H1 (cell line): ENCODE measurements around the gene GGA1. TPM values are rescaled to one million over a fixed set of nuclear protein-coding genes. Genes with fewer than 3 reads are reported as not detected.

Source experiments
- CTCF ChIA-PET: fragments of 300-600 bp; sonication (Branson Sonifier 250); formaldehyde crosslinking; loops from one replicate; lab custom pipeline; 2021; ENCODE audit not compliant: partially characterized antibody; lab: Charles Lee
- POLR2A ChIA-PET: fragments of 300-600 bp; sonication (Branson Sonifier 250); formaldehyde crosslinking; loops from one replicate; lab custom pipeline; 2021; ENCODE audit warnings: inconsistent platforms; ENCODE audit not compliant: partially characterized antibody; lab: Charles Lee
- DNase-seq, 2 experiments: peaks; one replicate each; pipeline versions ENCODE4 v3.0.0 to v3.0.0-alpha.2; 2010 to 2022; ENCODE audit warnings: low spot score in 2 of 2, low read depth in 1 of 2, mixed read lengths in 1 of 2
- FAIRE-seq: peaks from 2 replicates; lab custom pipeline; 2011; peaks lifted over from hg19 to GRCh38; lab: Jason Lieb, UNC
- H2AFZ ChIP-seq: 2 replicates; pipeline ENCODE4 v1.8.1; 2012; ENCODE audit warnings: low read length, inconsistent platforms
- H2AK5ac ChIP-seq: 2 replicates; pipeline ENCODE4 v1.6.1; 2013; ENCODE audit warnings: low read depth, low read length
- H2BK120ac ChIP-seq: replicated peaks from 2 replicates; pipeline ENCODE3; 2013; ENCODE audit warnings: low read depth, low read length, inconsistent platforms
- H2BK12ac ChIP-seq: 2 replicates; pipeline ENCODE4 v1.6.1; 2013; ENCODE audit warnings: low read depth, low read length
- H2BK15ac ChIP-seq: 2 replicates; pipeline ENCODE4 v1.6.1; 2013; ENCODE audit warnings: low read length
- H2BK20ac ChIP-seq: 2 replicates; pipeline ENCODE4 v1.6.1; 2013; ENCODE audit warnings: low read length
- H2BK5ac ChIP-seq: 2 replicates; pipeline ENCODE4 v1.6.1; 2013; ENCODE audit warnings: low read depth, low read length
- H3K14ac ChIP-seq: 2 replicates; pipeline ENCODE4 v1.6.1; 2013; ENCODE audit warnings: inconsistent platforms; ENCODE audit not compliant: insufficient read length
- H3K18ac ChIP-seq: 2 replicates; pipeline ENCODE4 v1.6.1; 2013; ENCODE audit warnings: low read length; ENCODE audit errors: extremely low read depth
- H3K23ac ChIP-seq: 2 replicates; pipeline ENCODE4 v1.6.1; 2013; ENCODE audit warnings: inconsistent platforms; ENCODE audit not compliant: insufficient read length
- H3K23me2 ChIP-seq: 2 replicates; pipeline ENCODE4 v1.6.1; 2013; ENCODE audit warnings: low read depth, low read length
- H3K27ac ChIP-seq: 2 replicates; pipeline ENCODE4 v1.6.1; 2011; ENCODE audit warnings: low read depth, low read length, inconsistent platforms
- H3K27me3 ChIP-seq, 4 experiments: replicated peaks in 1 of 4; 1 replicate in 1 of 4; 2 replicates in 3 of 4; pipeline versions ENCODE4 v1.6.1 to v1.8.1; 2011 to 2013; ENCODE audit warnings: low read length in 3 of 4, mild to moderate bottlenecking in 3 of 4, inconsistent platforms in 2 of 4, mixed read lengths in 2 of 4, moderate library complexity in 1 of 4; ENCODE audit not compliant: control insufficient read depth in 3 of 4, insufficient read depth in 3 of 4; ENCODE audit errors: extremely low read depth in 1 of 4
- H3K36me3 ChIP-seq, 4 experiments: 2 replicates each; pipeline versions ENCODE4 v1.6.1 to v1.8.1; 2011 to 2013; ENCODE audit warnings: mild to moderate bottlenecking in 4 of 4, low read length in 3 of 4, moderate library complexity in 2 of 4, control low read depth in 1 of 4, inconsistent platforms in 1 of 4; ENCODE audit not compliant: insufficient read depth in 4 of 4, control insufficient read depth in 2 of 4
- H3K4ac ChIP-seq: replicated peaks from 2 replicates; pipeline ENCODE3; 2013; ENCODE audit warnings: low read length, low read depth, mixed read lengths, inconsistent platforms; ENCODE audit not compliant: insufficient read length
- H3K4me1 ChIP-seq, 4 experiments: replicated peaks in 1 of 4; 1 replicate in 1 of 4; 2 replicates in 3 of 4; pipeline versions ENCODE4 v1.6.1 to v1.8.1; 2011 to 2013; ENCODE audit warnings: low read length in 3 of 4, inconsistent platforms in 2 of 4, mixed read lengths in 1 of 4; ENCODE audit not compliant: insufficient read depth in 4 of 4, control insufficient read depth in 3 of 4
- H3K4me2 ChIP-seq, 2 experiments: 2 replicates each; pipeline versions ENCODE4 v1.6.1 to v1.8.1; 2011 to 2013; ENCODE audit warnings: low read depth in 2 of 2, low read length in 2 of 2, control low read depth in 1 of 2, inconsistent platforms in 1 of 2, mild to moderate bottlenecking in 1 of 2; ENCODE audit not compliant: insufficient read depth in 1 of 2
- H3K4me3 ChIP-seq, 4 experiments: fragments of 200-600, 300-600 bp in 1 of 4; sonication (generic), shearing (Covaris generic), sonication (Bioruptor Twin) in 1 of 4; 2 replicates each; pipeline versions ENCODE4 v1.5.1 to v1.8.1; 2011 to 2016; ENCODE audit warnings: low read length in 4 of 4, low read depth in 3 of 4, control low read depth in 2 of 4, inconsistent platforms in 2 of 4, mild to moderate bottlenecking in 2 of 4, mixed read lengths in 1 of 4, moderate library complexity in 1 of 4; ENCODE audit not compliant: insufficient read depth in 2 of 4; ENCODE audit errors: extremely low read depth in 1 of 4
- H3K56ac ChIP-seq: replicated peaks from 2 replicates; pipeline ENCODE3; 2013; ENCODE audit warnings: low read depth, mild to moderate bottlenecking, mixed read lengths, low read length, inconsistent platforms; ENCODE audit not compliant: insufficient read length
- H3K79me1 ChIP-seq: 2 replicates; pipeline ENCODE4 v1.6.1; 2013; ENCODE audit warnings: low read depth, low read length, control low read depth
- H3K79me2 ChIP-seq, 2 experiments: 2 replicates each; pipeline versions ENCODE4 v1.6.1 to v1.8.1; 2012 to 2013; ENCODE audit warnings: low read length in 2 of 2, mild to moderate bottlenecking in 2 of 2, inconsistent platforms in 1 of 2; ENCODE audit not compliant: insufficient read depth in 2 of 2, control insufficient read depth in 1 of 2
- H3K9ac ChIP-seq, 4 experiments: replicated peaks in 1 of 4; 1 replicate in 1 of 4; 2 replicates in 3 of 4; pipeline versions ENCODE4 v1.6.1 to v1.8.1; 2011 to 2013; ENCODE audit warnings: low read depth in 3 of 4, low read length in 3 of 4, control low read depth in 2 of 4, mild to moderate bottlenecking in 2 of 4, moderate library complexity in 2 of 4, inconsistent platforms in 1 of 4; ENCODE audit errors: extremely low read depth in 1 of 4
- H3K9me3 ChIP-seq, 2 experiments: 2 replicates each; pipeline versions ENCODE4 v1.6.1 to v1.8.1; 2012 to 2013; ENCODE audit warnings: mild to moderate bottlenecking in 2 of 2, moderate library complexity in 2 of 2, control low read depth in 1 of 2, inconsistent platforms in 1 of 2, low read depth in 1 of 2, low read length in 1 of 2, mixed read lengths in 1 of 2; ENCODE audit not compliant: insufficient read depth in 2 of 2
- H4K20me1 ChIP-seq, 2 experiments: replicated peaks in 1 of 2; 2 replicates each; pipeline versions ENCODE3 to v1.8.1; 2011 to 2013; ENCODE audit warnings: inconsistent platforms in 2 of 2, low read length in 2 of 2, mild to moderate bottlenecking in 1 of 2; ENCODE audit not compliant: insufficient read depth in 2 of 2, control insufficient read depth in 1 of 2
- H4K5ac ChIP-seq: 2 replicates; pipeline ENCODE4 v1.6.1; 2013; ENCODE audit warnings: low read length, low read depth, mixed read lengths, inconsistent platforms; ENCODE audit not compliant: insufficient read length
- H4K8ac ChIP-seq: 2 replicates; pipeline ENCODE4 v1.8.0; 2013; ENCODE audit warnings: mild to moderate bottlenecking, moderate library complexity, low read length, inconsistent platforms; ENCODE audit not compliant: insufficient read depth; ENCODE audit errors: extremely low read depth
- H4K91ac ChIP-seq: replicated peaks from 2 replicates; pipeline ENCODE3; 2013; ENCODE audit warnings: low read length, mixed read lengths, inconsistent platforms; ENCODE audit not compliant: insufficient read length
- CBX5 ChIP-seq: fragments of 300-800, 300-1000 bp; sonication (generic); IDR thresholded peaks from 2 replicates; pipeline ENCODE4 v1.7.1; 2016; ENCODE audit warnings: antibody characterized with exemption, low read length, low read depth
- KDM5A ChIP-seq: fragments of 200-600 bp; IDR thresholded peaks from 2 replicates; pipeline ENCODE4 v1.7.1; 2012; ENCODE audit warnings: mild to moderate bottlenecking, low read length, inconsistent platforms, mixed read lengths
- POU5F1 ChIP-seq: IDR thresholded peaks from 2 replicates; pipeline ENCODE4 v1.6.1; 2011; ENCODE audit warnings: low read depth, mild to moderate bottlenecking, low read length, moderate library complexity
- TEAD4 ChIP-seq: IDR thresholded peaks from 2 replicates; pipeline ENCODE4 v1.6.1; 2012; ENCODE audit warnings: low read depth, low read length, inconsistent platforms, mixed read lengths
- WGBS, 2 experiments: shearing (Covaris generic) in 1 of 2; methylation state at CpG; one replicate each; pipeline versions ENCODE4 v1.1.6 to v1.1.7; 2013 to 2015; ENCODE audit warnings: low lambda C conversion rate in 2 of 2, mixed read lengths in 2 of 2, inconsistent platforms in 1 of 2, low coverage in 1 of 2, missing lambda C conversion rate in 1 of 2; ENCODE audit not compliant: insufficient replicate concordance in 2 of 2, insufficient coverage in 1 of 2, insufficient read length in 1 of 2; ENCODE audit errors: extremely low coverage in 1 of 2, missing lambda C conversion rate in 1 of 2; 5-methylcytosine and 5-hydroxymethylcytosine counted together
- polyA plus RNA-seq, 7 experiments: library from polyadenylated mRNA; depleted of rRNA in 3 of 7; stranded (reverse) in 5 of 7; unstranded in 2 of 7; fragments of >200 nt in 5 of 7; fragments of 200-250 nt in 2 of 7; gene quantifications; 1 replicate in 5 of 7; 2 replicates in 1 of 7; 4 replicates in 1 of 7; pipeline versions ENCODE4 v1.2.1 to v1.2.3, GENCODE V29; 2011 to 2013; ENCODE audit warnings: missing spikeins in 2 of 7, mixed read lengths in 2 of 7
- total RNA-seq: library from RNA; stranded (reverse); fragmentation: NEBNext Ultra II Directional; extraction: Animal tissue kit (Norgen Biotek cat#: 25700); gene quantifications from 2 replicates; pipeline ENCODE4 v1.2.1, GENCODE V29; 2021

GGA1 gene
- total and polyA plus RNA-seq, 2 of the 8 experiments (the other 6 are each of a cell fraction or from before 2014, with no cell fraction given) = 49.3 to 57.2 TPM

DNA sequence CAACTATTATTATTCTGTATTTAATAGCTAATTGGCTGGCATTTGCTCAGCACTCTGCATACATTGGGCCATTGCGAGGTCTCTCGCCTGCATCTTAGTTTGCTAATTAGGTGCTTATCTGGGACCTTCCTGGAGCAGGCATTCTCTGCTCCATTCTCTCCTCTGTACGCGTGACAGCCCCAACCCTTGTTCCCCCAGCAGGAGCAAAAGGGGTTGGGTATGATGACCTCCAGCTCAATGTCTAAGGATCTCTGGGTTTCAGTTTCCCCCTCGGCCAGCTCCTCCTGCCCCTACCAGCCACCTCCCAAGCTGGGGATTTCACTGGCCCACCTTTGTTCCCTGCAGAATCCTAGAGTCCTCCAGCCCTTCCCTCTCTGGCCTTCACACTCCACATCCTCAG, 19.0 kb upstream of the GGA1 start:
- Histone ChIP-seq H3K14ac (no peak overlapping the region), H3K18ac (no peak overlapping the region; the same call in 1 of the 2 replicates), H3K79me2 (no peaks in the 10 kb centered on the region), H2BK20ac (no peak overlapping the region), H3K79me1 (no peaks in the 10 kb centered on the region), H3K9me3 (no peaks in the 10 kb centered on the region), H2AK5ac (no peak overlapping the region), H4K5ac (no peak overlapping the region), H3K56ac (no peak overlapping the region), H2BK15ac (no peak overlapping the region), H3K36me3 (no peaks in the 10 kb centered on the region), H3K23ac (no peak overlapping the region), H3K4ac (no peak overlapping the region), H3K4me1 (peaks cover 0 to 7% (median 1%) of the 10 kb centered on the region in 4 experiments; a peak in 3 of 7 replicates), H2AFZ (no peak overlapping the region), H2BK12ac (no peak overlapping the region), H3K27ac (no peak overlapping the region), H3K4me3 (no peak overlapping the region), H2BK5ac (no peak overlapping the region), H3K9ac (no peak overlapping the region; a peak in 1 of 7 replicates), H3K4me2 (no peak overlapping the region), H4K91ac (no peak overlapping the region), H3K23me2 (no peaks in the 10 kb centered on the region), H4K20me1 (no peaks in the 10 kb centered on the region), H3K27me3 (no peaks in the 10 kb centered on the region), H4K8ac (no peak overlapping the region), H2BK120ac (no peak overlapping the region)
- DNase-seq = no peak
- ChIA-PET POLR2A (interaction anchor here (0.7 to 2.1 kb wide), 8 partner anchors 9 to 160 kb away, joined by 3 to 8 read pairs (median 3); partner anchors contain the start of genes GGA1 and LGALS2), CTCF (interaction anchor here (0.7 to 39.4 kb wide), 12 partner anchors 9 to 273 kb away, joined by 3 to 1347 read pairs (median 5); partner anchors contain the start of gene GGA1)
- FAIRE-seq = no peak
- 94% methylated on average over 5 of the region's 5 CpGs; no CpG with 5 or more reads in 1 of the 2 experiments for WGBS, 2 experiments
- no peak for TF ChIP-seq CBX5
- no peak for TF ChIP-seq KDM5A
- TF ChIP-seq TEAD4 = no peak
- TF ChIP-seq POU5F1 = no peak
